Skeletal muscle cell (primary cell): ENCODE results near the gene KCNG4.

ENCODE experiments used
- DNase-seq: peaks from one replicate; pipeline ENCODE4 v3.0.0-alpha.2; 2010; ENCODE audit warnings: low read depth
- H3K4me3 ChIP-seq: 2 replicates; pipeline ENCODE4 v1.5.1; 2011; ENCODE audit warnings: low read depth, mild to moderate bottlenecking, control low read depth, low read length, moderate library complexity

Gene KCNG4

GRCh38 chr16:84268291-84269040 lies 28.7 kb upstream of the KCNG4 start:
- DNase-seq, result no peak
- no peak overlapping the region for H3K4me3 ChIP-seq

- no peak overlapping the region for H3K4me3 ChIP-seq
- no peak for DNase-seq
Observed at GRCh38 chr16:84267380-84267779, 27.6 kb upstream of the KCNG4 start.

- DNase-seq, result peak; percentile 14
- H3K4me3 ChIP-seq, result no peak overlapping the region
Observed at GRCh38 chr16:84266451-84266850, 26.6 kb upstream of the KCNG4 start.

GRCh38 chr16:84262939-84263338 lies 23.1 kb upstream of the KCNG4 start:
- H3K4me3 ChIP-seq, result no peak overlapping the region
- DNase-seq, result no peak

GRCh38 chr16:84262031-84262430 lies 22.2 kb upstream of the KCNG4 start:
- H3K4me3 ChIP-seq, result no peak overlapping the region
- no peak for DNase-seq

GRCh38 chr16:84260766-84261554 lies 21.1 kb upstream of the KCNG4 start:
- no peak overlapping the region for H3K4me3 ChIP-seq
- no peak for DNase-seq

- no peak overlapping the region for H3K4me3 ChIP-seq
- DNase-seq, result no peak
Observed at GRCh38 chr16:84259691-84260090, 19.9 kb upstream of the KCNG4 start.

GRCh38 chr16:84258266-84258665 lies 18.5 kb upstream of the KCNG4 start:
- DNase-seq, result no peak
- no peak overlapping the region for H3K4me3 ChIP-seq

GRCh38 chr16:84255050-84255810 lies 15.4 kb upstream of the KCNG4 start:
- H3K4me3 ChIP-seq, result no peak overlapping the region

GRCh38 chr16:84254062-84254461 lies 14.2 kb upstream of the KCNG4 start:
- no peak for DNase-seq
- H3K4me3 ChIP-seq, result no peak overlapping the region

More at GRCh38 chr16:84255050-84255810, 15.4 kb upstream of the KCNG4 start:
- DNase-seq, result no peak

GRCh38 chr16:84253173-84253572 lies 13.4 kb upstream of the KCNG4 start:
- no peak for DNase-seq
- H3K4me3 ChIP-seq, result no peak overlapping the region

- H3K4me3 ChIP-seq, result no peak overlapping the region
- DNase-seq, result no peak
Observed at GRCh38 chr16:84252184-84252583, 12.4 kb upstream of the KCNG4 start.

- H3K4me3 ChIP-seq, result no peak overlapping the region
- no peak for DNase-seq
Observed at GRCh38 chr16:84247844-84248243, 8.0 kb upstream of the KCNG4 start.

- DNase-seq, result no peak
- H3K4me3 ChIP-seq, result no peak overlapping the region
Observed at GRCh38 chr16:84247331-84247730, 7.5 kb upstream of the KCNG4 start.

- no peak overlapping the region for H3K4me3 ChIP-seq
Observed at GRCh38 chr16:84246679-84247077, 6.9 kb upstream of the KCNG4 start.

GRCh38 chr16:84245956-84246678 lies 6.3 kb upstream of the KCNG4 start:
- DNase-seq, result no peak
- no peak overlapping the region for H3K4me3 ChIP-seq

More at GRCh38 chr16:84246679-84247077, 6.9 kb upstream of the KCNG4 start:
- DNase-seq, result no peak

GRCh38 chr16:84244728-84245127 lies 4.9 kb upstream of the KCNG4 start:
- no peak overlapping the region for H3K4me3 ChIP-seq
- no peak for DNase-seq

GRCh38 chr16:84243732-84244131 lies 3.9 kb upstream of the KCNG4 start:
- DNase-seq, result no peak
- H3K4me3 ChIP-seq, result no peak overlapping the region

GRCh38 chr16:84242839-84243238 lies 3.0 kb upstream of the KCNG4 start:
- H3K4me3 ChIP-seq, result no peak overlapping the region
- no peak for DNase-seq
